DMS114 treated with DMSO at 0.1 percent for 48 hours (cell line): ENCODE data around the gene ALG14.

ENCODE experiments used
- DNase-seq: peaks from one replicate; lab custom pipeline; 2025; ENCODE audit not compliant: unreplicated experiment; lab: John Stamatoyannopoulos, UW

The ALG14 gene

DNA sequence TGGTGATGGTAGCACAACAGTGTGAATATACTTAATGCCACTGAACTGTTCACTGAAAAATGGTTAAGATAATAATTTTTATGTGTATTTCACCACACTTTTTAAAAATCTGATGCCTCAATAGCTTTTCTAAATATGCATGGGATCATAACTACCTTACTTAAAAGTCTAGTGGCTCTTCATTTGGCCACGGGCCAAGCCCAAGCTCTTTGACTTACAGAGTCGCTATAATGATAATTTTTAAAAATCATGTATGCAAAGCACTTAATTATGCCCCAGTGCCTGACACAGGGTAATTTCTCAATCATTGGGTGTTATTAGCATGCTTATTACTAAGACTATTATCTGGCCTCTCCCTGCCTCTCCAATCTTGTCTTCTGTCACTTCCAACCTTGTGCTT lies 138.2 kb downstream of the ALG14 start:
- DNase-seq, result no peak

DNA sequence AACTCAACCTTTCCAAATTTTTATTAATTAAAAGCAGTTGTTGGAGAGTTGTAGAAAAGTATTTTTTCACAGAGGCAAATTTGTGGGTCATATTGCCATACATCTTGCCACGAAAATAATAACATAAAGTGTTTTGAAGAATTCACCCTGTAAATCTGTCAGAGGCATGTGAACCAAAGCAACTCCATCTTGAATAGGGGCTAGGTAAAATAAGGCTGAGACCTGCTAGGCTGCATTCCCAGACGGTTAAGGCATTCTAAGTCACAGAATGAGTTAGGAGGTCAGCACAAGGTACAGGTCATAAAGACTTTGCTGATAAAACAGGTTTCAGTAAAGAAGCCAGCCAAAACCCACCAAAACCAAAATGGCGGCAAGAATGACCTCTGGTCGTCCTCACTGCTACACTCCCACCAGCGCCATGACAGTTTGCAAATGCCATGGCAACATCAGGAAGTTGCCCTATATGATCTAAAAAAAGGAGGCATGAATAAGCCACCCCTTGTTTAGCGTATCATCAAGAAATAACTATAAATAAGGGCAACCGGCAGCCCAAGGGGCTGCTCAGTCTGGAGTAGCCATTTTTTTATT lies 141.4 kb downstream of the ALG14 start:
- no peak for DNase-seq

- no peak for DNase-seq
These were observed 143.2 kb downstream of the ALG14 start for GRCh38 chr1:94929351-94930217.

- DNase-seq, result no peak
These were observed 144.3 kb downstream of the ALG14 start for GRCh38 chr1:94928293-94928939.

GRCh38 chr1:94927405-94928175 lies 145.2 kb downstream of the ALG14 start:
- no peak for DNase-seq

- peak; percentile 67 for DNase-seq
These were observed 145.8 kb downstream of the ALG14 start, which contains the start of gene CNN3 for GRCh38 chr1:94926915-94927404. Gene CNN3, minus strand, starts transcription at chr1:94927110. Its CDS starts 216 bp downstream, at chr1:94926894.

DNA sequence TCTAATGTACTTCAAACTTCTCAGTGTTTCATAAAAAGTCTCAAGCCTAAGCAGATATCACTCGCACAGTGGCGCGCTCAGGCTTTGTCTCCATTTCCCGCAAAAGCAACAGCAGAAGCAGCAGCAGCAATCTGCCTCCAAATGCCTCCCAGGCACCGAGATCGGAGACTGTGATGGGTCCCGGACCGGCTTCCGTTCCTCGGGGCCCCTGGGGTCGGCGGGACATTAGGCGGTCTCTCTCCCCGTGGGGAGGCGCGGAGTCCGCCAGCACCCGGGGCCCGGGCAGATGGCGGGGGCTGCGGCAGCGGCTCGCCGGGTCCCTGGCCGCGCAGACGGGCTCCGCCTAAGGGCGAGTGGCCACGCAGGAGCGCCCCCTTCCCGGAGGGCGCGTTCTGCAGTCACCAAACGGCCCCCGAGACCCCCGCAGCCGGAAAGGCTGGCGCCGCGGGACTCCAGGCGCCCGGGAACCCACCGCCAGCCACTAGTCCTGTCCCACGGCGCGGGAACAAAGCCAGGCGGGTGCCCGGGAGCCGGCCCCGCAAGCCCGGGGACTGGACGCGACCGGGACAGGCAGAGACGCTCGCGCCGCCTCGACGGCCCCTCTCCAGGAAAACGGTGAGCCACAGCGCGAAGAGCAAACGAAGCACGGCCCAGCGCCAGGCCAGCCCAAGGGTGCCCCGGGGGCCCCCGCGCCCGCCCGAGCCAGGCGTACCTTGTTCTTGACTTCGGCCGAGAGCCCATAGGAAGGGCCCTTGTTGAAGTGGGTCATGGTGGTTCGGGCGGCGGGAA lies 146.4 kb downstream of the ALG14 start:
- DNase-seq, result no peak

DNA sequence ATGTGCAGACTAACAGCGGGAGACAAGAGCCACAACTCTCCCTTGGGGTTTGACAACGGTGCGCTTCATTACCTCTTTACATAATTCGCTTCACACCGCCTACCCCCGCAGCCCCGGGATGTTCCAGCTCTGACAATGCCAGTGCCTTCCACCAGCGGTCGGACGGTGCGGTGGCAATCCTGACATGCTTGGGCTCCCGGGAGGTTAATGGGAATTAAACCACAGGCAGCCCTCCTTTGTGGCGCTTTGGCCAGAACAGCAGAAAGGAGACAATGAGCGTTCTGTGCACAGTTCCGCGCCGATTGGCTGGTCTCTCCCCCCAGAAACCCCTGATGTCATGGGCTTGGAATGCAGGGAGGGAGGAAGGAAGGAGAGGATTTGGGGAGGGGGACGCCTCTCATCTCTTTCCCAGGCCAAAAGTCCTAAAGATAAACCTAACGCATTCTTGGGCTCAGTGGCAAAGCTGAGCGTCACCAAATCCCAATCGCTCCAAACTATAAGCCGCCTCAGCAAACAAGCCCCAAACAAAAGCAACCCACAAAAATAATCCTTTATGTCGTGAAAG lies 147.1 kb downstream of the ALG14 start:
- peak; percentile 48 for DNase-seq

DNA sequence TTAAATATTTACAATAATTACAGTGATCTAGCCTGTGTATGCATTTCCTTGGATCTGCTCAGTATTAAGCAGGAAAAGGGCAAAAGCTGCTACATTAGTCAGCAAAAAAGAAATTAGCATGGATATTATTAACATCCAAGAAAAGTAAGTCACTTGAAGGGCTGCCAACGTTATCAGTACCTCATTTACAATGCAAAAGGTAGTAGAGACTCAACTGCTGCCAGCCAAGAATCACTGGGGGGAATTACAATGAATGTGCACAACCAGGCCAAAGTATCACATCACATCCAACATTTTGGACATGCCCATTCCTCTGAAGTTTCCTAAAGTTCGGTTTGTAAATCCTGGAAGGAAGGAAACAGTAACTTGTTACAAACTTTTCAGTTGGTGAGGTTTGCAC lies 147.7 kb downstream of the ALG14 start:
- DNase-seq, result no peak
